Prostate gland (tissue), 1 donor: Measurements from ENCODE around the gene CCSER2.

ENCODE experiments used
- POLR2A ChIP-seq: fragments of 450-650 bp; IDR thresholded peaks from one replicate; pipeline ENCODE4 v1.6.1; 2016; ENCODE audit warnings: antibody characterized with exemption, mild to moderate bottlenecking
- POLR2AphosphoS5 ChIP-seq: sonication (generic); formaldehyde crosslinking; IDR thresholded peaks from one replicate; pipeline ENCODE4 v1.6.1; 2017; ENCODE audit warnings: antibody characterized with exemption

DNA sequence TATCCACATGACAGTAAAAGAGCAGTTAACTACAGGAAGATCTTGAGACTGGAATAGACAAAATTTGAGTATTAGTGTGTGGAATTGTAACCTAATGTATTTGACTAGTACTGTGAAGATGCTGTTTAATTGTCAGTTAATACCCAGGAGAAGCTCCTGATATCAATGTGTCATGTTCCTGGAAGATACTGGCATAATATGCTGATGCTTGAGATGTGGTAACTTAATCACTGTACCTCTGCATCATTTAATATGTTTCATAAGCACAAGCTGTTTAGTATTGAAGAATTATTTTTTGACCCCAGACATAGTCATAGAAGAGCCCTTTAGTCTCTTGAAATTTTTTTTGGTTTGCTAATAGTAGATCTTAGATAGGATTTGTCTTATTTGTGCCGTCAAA lies 15.4 kb downstream of the CCSER2 start:
- TF ChIP-seq POLR2A: no peak
- TF ChIP-seq POLR2AphosphoS5: no peak
